HAP-1 (cell line): Measurements from ENCODE around the gene ATP6AP2.
"Not testable (repeated sequence)": the region's sequence is repeated elsewhere in the genome, so short reads cannot be mapped to it uniquely, and the experiment has no call there.

ENCODE experiments used
- DNase-seq, 2 experiments: peaks; one replicate each; pipeline ENCODE4 v3.0.0-alpha.2; 2016 to 2020; ENCODE audit warnings: low spot score in 2 of 2
- H3K27me3 ChIP-seq: fragments of 250-450 bp; sonication (Bioruptor Pico); 2 replicates; pipeline ENCODE4 v1.5.1; 2020; ENCODE audit warnings: low read depth, mild to moderate bottlenecking, moderate library complexity
- H3K36me3 ChIP-seq: fragments of 250-450 bp; sonication (Bioruptor Pico); replicated peaks from 2 replicates; pipeline ENCODE4 v1.5.1; 2020; ENCODE audit warnings: mild to moderate bottlenecking
- H3K4me1 ChIP-seq: fragments of 250-450 bp; sonication (Bioruptor Pico); 2 replicates; pipeline ENCODE4 v1.5.1; 2020; ENCODE audit warnings: mild to moderate bottlenecking
- H3K4me3 ChIP-seq: fragments of 250-450 bp; sonication (Bioruptor Pico); 2 replicates; pipeline ENCODE4 v1.5.1; 2020; ENCODE audit warnings: mild to moderate bottlenecking, moderate library complexity
- H3K9me3 ChIP-seq: fragments of 250-450 bp; sonication (Bioruptor Pico); 2 replicates; pipeline ENCODE4 v1.5.1; 2020; ENCODE audit warnings: mild to moderate bottlenecking, moderate library complexity
- in situ Hi-C: fragments of 300-500 bp; cut with MboI; formaldehyde crosslinking; loops from 3 replicates; pipeline ENCODE4 v1.14.3; 2020; ENCODE audit warnings: low sequenced_read_pairs, inconsistent platforms, mixed read lengths

ATP6AP2 gene

DNA sequence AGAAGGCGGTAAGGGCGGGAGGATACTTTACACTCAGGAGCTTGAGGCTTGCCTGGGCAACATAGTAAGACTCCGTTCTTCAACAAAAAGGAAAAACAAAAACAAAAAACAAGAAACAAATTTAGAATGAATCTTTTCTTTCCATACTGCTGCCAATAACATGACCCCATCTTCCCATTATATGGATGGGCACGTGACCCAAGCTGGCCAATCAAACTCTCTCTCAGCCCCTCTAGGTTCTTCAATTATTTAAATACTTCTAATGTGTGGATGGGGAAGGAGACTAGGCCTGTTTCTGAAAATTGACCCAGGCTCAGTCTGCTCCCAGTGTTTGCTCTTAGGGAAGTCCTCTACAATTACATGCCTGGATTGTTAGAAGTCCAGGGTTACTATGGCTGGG, 22.2 kb upstream of the ATP6AP2 start:
- in situ Hi-C loops: no loop called here
- no peaks in the 10 kb centered on the region for H3K36me3 ChIP-seq
- H3K27me3 ChIP-seq: no peaks in the 10 kb centered on the region
- no peak for DNase-seq
- H3K4me1 ChIP-seq: no peaks in the 10 kb centered on the region; the same call in 1 of the 2 replicates
- H3K9me3 ChIP-seq: no peaks in the 10 kb centered on the region
- H3K4me3 ChIP-seq: no peak overlapping the region

GRCh38 chrX:40563784-40564183, 17.0 kb upstream of the ATP6AP2 start:
- in situ Hi-C loops: no loop called here
- DNase-seq: no peak
- no peak overlapping the region for H3K4me3 ChIP-seq
- H3K9me3 ChIP-seq: no peaks in the 10 kb centered on the region
- no peaks in the 10 kb centered on the region for H3K4me1 ChIP-seq
- no peaks in the 10 kb centered on the region for H3K36me3 ChIP-seq
- H3K27me3 ChIP-seq: no peaks in the 10 kb centered on the region; the same call in 1 of the 2 replicates

DNA sequence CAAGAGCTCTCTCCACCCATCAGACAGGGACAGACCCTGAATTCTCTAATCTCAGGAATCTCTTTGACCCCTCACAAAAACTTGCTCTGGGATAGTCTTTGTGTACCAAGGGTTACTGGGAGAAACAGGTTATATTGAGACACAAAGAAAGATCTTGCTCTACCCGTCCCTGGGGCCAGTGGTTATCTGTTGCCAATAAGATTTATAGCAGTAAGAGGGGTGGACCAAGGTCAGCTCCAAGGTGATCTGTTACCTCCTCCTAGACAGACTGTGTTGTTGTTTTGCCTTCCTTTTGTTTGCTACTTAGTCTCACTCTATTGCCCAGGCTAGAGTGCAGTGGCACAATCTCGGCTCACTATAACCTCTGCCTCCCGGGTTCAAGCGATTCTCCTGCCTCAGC, 16.3 kb upstream of the ATP6AP2 start:
- no peak overlapping the region for H3K4me3 ChIP-seq
- H3K36me3 ChIP-seq: no peaks in the 10 kb centered on the region
- in situ Hi-C loops: no loop called here
- no peak for DNase-seq
- no peaks in the 10 kb centered on the region for H3K4me1 ChIP-seq
- H3K9me3 ChIP-seq: no peaks in the 10 kb centered on the region
- H3K27me3 ChIP-seq: no peaks in the 10 kb centered on the region; the same call in 1 of the 2 replicates

DNA sequence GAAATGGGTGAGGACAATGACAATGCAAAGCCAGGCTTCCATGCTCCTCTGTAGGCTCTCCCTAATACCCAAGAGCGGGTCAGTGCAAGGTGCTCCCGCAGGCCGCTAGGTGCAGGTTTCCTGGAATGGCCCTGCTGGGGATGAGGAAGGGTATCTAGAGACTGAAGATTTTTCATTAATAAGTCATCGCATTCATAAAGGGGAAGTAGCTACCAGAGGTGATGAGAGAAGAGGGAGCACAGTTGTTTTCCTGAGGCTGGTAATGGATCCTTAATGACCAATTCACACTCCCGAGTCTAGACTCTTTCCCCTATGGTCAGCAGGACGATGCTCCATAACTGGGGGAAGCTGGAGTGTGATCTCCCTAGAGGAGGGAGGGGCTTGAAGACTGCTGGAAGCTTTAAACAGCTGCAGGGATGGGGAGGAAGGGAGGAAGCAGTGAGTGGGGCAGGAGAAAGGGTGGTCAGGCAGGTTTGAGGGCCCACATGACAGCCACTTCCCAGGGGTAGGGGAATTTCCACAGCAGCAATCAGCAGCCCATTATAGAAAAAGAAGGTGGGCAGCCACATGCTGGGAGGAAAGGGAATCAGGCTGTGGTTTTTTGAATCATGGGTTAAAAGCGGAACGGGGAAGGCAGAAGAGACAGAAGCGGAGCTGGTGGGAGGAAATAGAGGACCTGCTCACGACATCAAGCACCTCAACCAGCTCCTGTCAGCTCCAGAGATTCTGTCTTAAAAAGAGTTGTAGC, 10.2 kb upstream of the ATP6AP2 start:
- no peak for DNase-seq
- H3K27me3 ChIP-seq: no peaks in the 10 kb centered on the region; the same call in 1 of the 2 replicates
- H3K4me1 ChIP-seq: no peaks in the 10 kb centered on the region
- H3K36me3 ChIP-seq: no peaks in the 10 kb centered on the region
- H3K4me3 ChIP-seq: no peak overlapping the region
- in situ Hi-C loops: no loop called here
- H3K9me3 ChIP-seq: no peaks in the 10 kb centered on the region

- DNase-seq, H3K4me1 ChIP-seq, H3K4me3 ChIP-seq, H3K9me3 ChIP-seq, H3K36me3 ChIP-seq, in situ Hi-C loops, H3K27me3 ChIP-seq: not testable (repeated sequence)
These were observed 9.6 kb upstream of the ATP6AP2 start for GRCh38 chrX:40571164-40571563.

DNA sequence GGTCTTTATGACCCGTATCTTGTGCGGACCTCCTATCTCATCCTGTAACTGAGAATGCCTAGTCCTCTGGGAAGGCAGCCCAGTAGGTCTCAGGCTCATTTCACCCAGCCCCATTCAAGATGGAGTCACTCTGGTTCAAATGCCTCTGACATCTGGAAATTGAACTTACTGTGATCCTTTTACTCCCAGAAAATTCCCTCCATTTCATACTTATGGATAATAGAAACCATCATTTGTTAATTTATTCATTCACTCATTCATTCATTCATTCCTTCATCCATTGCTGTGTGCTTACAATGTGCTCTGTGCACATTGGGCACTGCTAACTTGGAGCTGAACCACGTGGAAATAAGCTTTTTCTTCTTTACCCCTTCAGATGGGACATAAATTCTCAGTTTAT, 9.2 kb upstream of the ATP6AP2 start:
- Histone ChIP-seq H3K36me3 (no peaks in the 10 kb centered on the region), H3K4me1 (no peaks in the 10 kb centered on the region), H3K27me3 (no peaks in the 10 kb centered on the region), H3K4me3 (no peak overlapping the region), H3K9me3 (no peaks in the 10 kb centered on the region)
- in situ Hi-C loops: no loop called here
- DNase-seq: no peak

- no peak overlapping the region for H3K4me3 ChIP-seq
- H3K9me3 ChIP-seq: no peaks in the 10 kb centered on the region
- peak; percentile 48 to 67 for DNase-seq
- H3K4me1 ChIP-seq: no peaks in the 10 kb centered on the region
- in situ Hi-C loops: no loop called here
- H3K36me3 ChIP-seq: no peaks in the 10 kb centered on the region
- no peaks in the 10 kb centered on the region for H3K27me3 ChIP-seq
These were observed 7.0 kb upstream of the ATP6AP2 start for GRCh38 chrX:40573763-40574162.

GRCh38 chrX:40575411-40575810, 5.4 kb upstream of the ATP6AP2 start:
- H3K4me3 ChIP-seq, H3K4me1 ChIP-seq, H3K9me3 ChIP-seq, H3K36me3 ChIP-seq, H3K27me3 ChIP-seq: not testable (repeated sequence)
- in situ Hi-C loops: loop anchor here (25.0 kb wide), 1 partner anchor 88 kb away; no protein-coding TSS in a partner anchor
- DNase-seq: peak; percentile 26 to 53

- Histone ChIP-seq H3K9me3 (no peaks in the 10 kb centered on the region), H3K27me3 (no peaks in the 10 kb centered on the region), H3K4me1 (peaks cover 2% of the 10 kb centered on the region; the same call in 1 of the 2 replicates), H3K4me3 (no peak overlapping the region), H3K36me3 (no peaks in the 10 kb centered on the region)
- in situ Hi-C loops: loop anchor here (25.0 kb wide), 1 partner anchor 89 kb away; no protein-coding TSS in a partner anchor
- DNase-seq: no peak
These were observed 4.5 kb upstream of the ATP6AP2 start for GRCh38 chrX:40576291-40576690.

GRCh38 chrX:40578039-40578695, 2.6 kb upstream of the ATP6AP2 start:
- Histone ChIP-seq H3K4me3 (no peak overlapping the region), H3K36me3 (no peaks in the 10 kb centered on the region), H3K4me1 (peaks cover 6% of the 10 kb centered on the region), H3K9me3 (no peaks in the 10 kb centered on the region), H3K27me3 (no peaks in the 10 kb centered on the region)
- DNase-seq: no peak
- in situ Hi-C loops: loop anchor here (25.0 kb wide), 1 partner anchor 91 kb away; no protein-coding TSS in a partner anchor

DNA sequence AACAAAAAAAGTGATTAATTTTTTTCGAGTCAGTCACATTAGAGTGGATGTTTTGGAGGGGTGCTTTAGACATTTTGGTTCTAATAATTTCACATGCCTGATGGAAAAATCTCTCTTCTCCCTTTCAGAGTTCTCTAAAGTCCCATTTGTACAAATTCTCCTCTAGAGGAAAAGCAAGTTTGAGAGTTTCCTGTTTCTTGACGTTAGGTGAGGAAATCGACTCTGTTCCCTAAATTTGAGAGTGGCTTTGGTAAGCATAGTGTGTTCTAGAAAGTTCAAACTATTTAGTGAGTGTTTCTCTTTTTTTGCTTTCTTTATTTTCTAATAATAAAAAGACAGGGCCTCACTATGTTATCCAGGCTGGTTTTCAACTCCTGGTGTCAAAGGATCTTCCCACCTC, 1.6 kb upstream of the ATP6AP2 start:
- in situ Hi-C loops: loop anchor here (25.0 kb wide), 1 partner anchor 92 kb away; no protein-coding TSS in a partner anchor
- no peak for DNase-seq
- H3K9me3 ChIP-seq: no peaks in the 10 kb centered on the region
- H3K36me3 ChIP-seq: no peaks in the 10 kb centered on the region
- H3K27me3 ChIP-seq: no peaks in the 10 kb centered on the region
- H3K4me1 ChIP-seq: peaks cover 6% of the 10 kb centered on the region
- H3K4me3 ChIP-seq: no peak overlapping the region

GRCh38 chrX:40579900-40580536, 752 bp upstream of the ATP6AP2 start:
- Histone ChIP-seq H3K36me3 (no peaks in the 10 kb centered on the region), H3K9me3 (no peaks in the 10 kb centered on the region), H3K27me3 (no peaks in the 10 kb centered on the region), H3K4me1 (peaks cover 6% of the 10 kb centered on the region), H3K4me3 (peak overlapping the region; percentile 76)
- DNase-seq: no peak
- in situ Hi-C loops: loop anchor here (25.0 kb wide), 1 partner anchor 93 kb away; no protein-coding TSS in a partner anchor

GRCh38 chrX:40581336-40581920, 658 bp downstream of the ATP6AP2 start:
- H3K4me1 ChIP-seq: peaks cover 6% of the 10 kb centered on the region
- H3K27me3 ChIP-seq: no peaks in the 10 kb centered on the region
- in situ Hi-C loops: loop anchor here (25.0 kb wide), 1 partner anchor 94 kb away; no protein-coding TSS in a partner anchor
- peak; percentile 21 to 26 for DNase-seq
- no peaks in the 10 kb centered on the region for H3K36me3 ChIP-seq
- peak overlapping the region; percentile 76 for H3K4me3 ChIP-seq
- H3K9me3 ChIP-seq: no peaks in the 10 kb centered on the region
